HepG2 (cell line): ENCODE measurements around the gene RPL36AL. TPM values are rescaled to one million over a fixed set of nuclear protein-coding genes. Genes with fewer than 3 reads are reported as not detected.
A peak's percentile ranks its signal among the peaks of the same experiment; 100 is the strongest.

ENCODE experiments used
- AKAP8 ChIP-seq: sonication (generic); formaldehyde crosslinking; IDR thresholded peaks from 2 replicates; pipeline ENCODE4 v1.5.1; 2020; ENCODE audit warnings: mild to moderate bottlenecking, missing genetic modification reagents
- ATF7-NPFF ChIP-seq: sonication (generic); formaldehyde crosslinking; IDR thresholded peaks from 2 replicates; pipeline ENCODE4 v1.8.1; 2023; ENCODE audit warnings: mild to moderate bottlenecking, low read depth, missing genetic modification reagents, moderate library complexity
- ATRX ChIP-seq: sonication (generic); formaldehyde crosslinking; IDR thresholded peaks from 2 replicates; pipeline ENCODE4 v1.4.0; 2020; ENCODE audit warnings: missing genetic modification reagents, borderline replicate concordance
- EP300 ChIP-seq, 3 experiments: sonication (generic) in 1 of 3; formaldehyde crosslinking in 1 of 3; IDR thresholded peaks; 2 replicates each; pipeline versions ENCODE4 v1.5.1 to v1.6.1; 2011 to 2020; ENCODE audit warnings: low read depth in 2 of 3, low read length in 2 of 3, borderline replicate concordance in 1 of 3, improper control_type of control experiment in 1 of 3, mild to moderate bottlenecking in 1 of 3, missing genetic modification reagents in 1 of 3, moderate library complexity in 1 of 3
- KIAA2018 ChIP-seq: sonication (generic); formaldehyde crosslinking; IDR thresholded peaks from 2 replicates; pipeline ENCODE4 v1.5.0; 2020; ENCODE audit warnings: mild to moderate bottlenecking, missing genetic modification reagents, borderline replicate concordance
- MAFG ChIP-seq: sonication (generic); formaldehyde crosslinking; IDR thresholded peaks from 2 replicates; pipeline ENCODE4 v1.5.1; 2020; ENCODE audit warnings: mild to moderate bottlenecking, missing genetic modification reagents
- PTBP1 ChIP-seq: fragments of 200-400 bp; formaldehyde crosslinking; IDR thresholded peaks from 2 replicates; pipeline ENCODE4 v1.6.1; 2018; ENCODE audit warnings: low read length, low read depth; ENCODE audit not compliant: poor library complexity, severe bottlenecking
- SKI ChIP-seq: fragments of 450-650 bp; IDR thresholded peaks from one replicate; pipeline ENCODE4 v1.6.1; 2018; ENCODE audit warnings: mild to moderate bottlenecking; ENCODE audit not compliant: partially characterized antibody
- SMARCE1 ChIP-seq: fragments of 450-650 bp; IDR thresholded peaks from 2 replicates; pipeline ENCODE4 v1.6.1; 2017; ENCODE audit warnings: borderline replicate concordance
- SSRP1 ChIP-seq: IDR thresholded peaks from 2 replicates; pipeline ENCODE4 v1.6.1; 2016; ENCODE audit warnings: control low read depth
- TOE1 ChIP-seq: sonication (generic); formaldehyde crosslinking; IDR thresholded peaks from 2 replicates; pipeline ENCODE4 v1.4.0; 2020; ENCODE audit warnings: mild to moderate bottlenecking, missing genetic modification reagents
- ZBTB39 ChIP-seq: sonication (generic); formaldehyde crosslinking; IDR thresholded peaks from 2 replicates; pipeline ENCODE4 v1.5.0; 2020; ENCODE audit warnings: missing genetic modification reagents
- ZFP37 ChIP-seq: sonication (generic); formaldehyde crosslinking; IDR thresholded peaks from 2 replicates; pipeline ENCODE4 v1.4.0; 2020; ENCODE audit warnings: missing genetic modification reagents, borderline replicate concordance
- ZNF12 ChIP-seq: sonication (generic); formaldehyde crosslinking; IDR thresholded peaks from 2 replicates; pipeline ENCODE4 v1.5.0; 2020; ENCODE audit warnings: missing genetic modification reagents
- ZNF160 ChIP-seq: sonication (generic); formaldehyde crosslinking; IDR thresholded peaks from 2 replicates; pipeline ENCODE4 v1.8.0; 2022; ENCODE audit warnings: mild to moderate bottlenecking, inconsistent platforms, missing genetic modification reagents
- ZNF34 ChIP-seq: sonication (generic); formaldehyde crosslinking; IDR thresholded peaks from 2 replicates; pipeline ENCODE4 v1.4.0; 2020; ENCODE audit warnings: mild to moderate bottlenecking, missing genetic modification reagents, borderline replicate concordance
- ZNF547 ChIP-seq: sonication (generic); formaldehyde crosslinking; IDR thresholded peaks from 2 replicates; pipeline ENCODE4 v1.5.1; 2020; ENCODE audit warnings: mild to moderate bottlenecking, missing genetic modification reagents
- ZNF652 ChIP-seq: IDR thresholded peaks from 2 replicates; pipeline ENCODE4 v1.6.1; 2016; ENCODE audit warnings: low read depth, borderline replicate concordance
- ZNF816 ChIP-seq: sonication (generic); formaldehyde crosslinking; IDR thresholded peaks from 2 replicates; pipeline ENCODE4 v1.8.0; 2022; ENCODE audit warnings: missing genetic modification reagents, mild to moderate bottlenecking, borderline replicate concordance
- polyA plus RNA-seq, 8 experiments: library from polyadenylated mRNA; depleted of rRNA in 3 of 8; stranded (reverse) in 7 of 8; unstranded in 1 of 8; fragments of >200 nt; fragmentation: Illumina TruSeq in 4 of 8; extraction: Trizol in 4 of 8; gene quantifications; 2 replicates each; pipeline versions ENCODE4 v1.2.1 to v1.2.3, GENCODE V29; 2011 to 2016; ENCODE audit warnings: low read depth in 4 of 8, missing spikeins in 1 of 8, mixed read lengths in 1 of 8; ENCODE audit not compliant: insufficient read depth in 1 of 8
- total RNA-seq, 5 experiments: library from RNA; depleted of rRNA; stranded (reverse); fragments of >200 nt; fragmentation: Illumina TruSeq; extraction: Trizol; gene quantifications; 2 replicates each; pipeline ENCODE4 v1.2.3, GENCODE V29; 2016; ENCODE audit warnings: low read depth in 1 of 5

The RPL36AL gene
- total and polyA plus RNA-seq, 2 of the 13 experiments (the other 11 are each of a cell fraction or from before 2014, with no cell fraction given), result 90.0 to 294 TPM

- TF ChIP-seq ZNF816 (peak; percentile 83; the same call in 1 of the 2 replicates), ZBTB39 (CRISPR knock-in tag) (peak; percentile 31; the same call in 1 of the 2 replicates), MAFG (CRISPR knock-in tag) (0 out of 2 replicates have a peak, but pooled peaks have one; percentile 7), ATRX (no peak), ZNF652 (CRISPR knock-in tag) (no peak), ZNF34 (no peak), ATF7-NPFF (CRISPR knock-in tag) (peak; percentile 85), SSRP1 (CRISPR knock-in tag) (no peak), ZNF12 (CRISPR knock-in tag) (no peak), SKI (peak; percentile 64), ZNF160 (CRISPR knock-in tag) (peak; percentile 67), ZFP37 (CRISPR knock-in tag) (peak; percentile 63; the same call in 1 of the 2 replicates), KIAA2018 (CRISPR knock-in tag) (no peak), PTBP1 (peak; percentile 40), SMARCE1 (no peak), TOE1 (no peak), ZNF547 (CRISPR knock-in tag) (no peak; the same call in none of the 2 replicates), AKAP8 (CRISPR knock-in tag) (no peak; the same call in 1 of the 2 replicates), EP300 (IDR thresholded peaks at IDR 0.05; ENCODE audit: low read depth in 2 of 2, low read length in 2 of 2) (no peak), EP300 (CRISPR knock-in tag; IDR thresholded peaks at IDR 0.05; ENCODE audit: borderline replicate concordance) (no peak)
Observed at GRCh38 chr14:49598485-49599300, 21.7 kb downstream of the RPL36AL start, which contains the start of gene LRR1 (continued).
